ENCODE results near the gene IRX2. TPM values are rescaled to one million over a fixed set of nuclear protein-coding genes. Genes with fewer than 3 reads are reported as not detected.

Gene IRX2
- total RNA-seq, 1 experiment from 2014 or later, result 0.10 TPM

DNA sequence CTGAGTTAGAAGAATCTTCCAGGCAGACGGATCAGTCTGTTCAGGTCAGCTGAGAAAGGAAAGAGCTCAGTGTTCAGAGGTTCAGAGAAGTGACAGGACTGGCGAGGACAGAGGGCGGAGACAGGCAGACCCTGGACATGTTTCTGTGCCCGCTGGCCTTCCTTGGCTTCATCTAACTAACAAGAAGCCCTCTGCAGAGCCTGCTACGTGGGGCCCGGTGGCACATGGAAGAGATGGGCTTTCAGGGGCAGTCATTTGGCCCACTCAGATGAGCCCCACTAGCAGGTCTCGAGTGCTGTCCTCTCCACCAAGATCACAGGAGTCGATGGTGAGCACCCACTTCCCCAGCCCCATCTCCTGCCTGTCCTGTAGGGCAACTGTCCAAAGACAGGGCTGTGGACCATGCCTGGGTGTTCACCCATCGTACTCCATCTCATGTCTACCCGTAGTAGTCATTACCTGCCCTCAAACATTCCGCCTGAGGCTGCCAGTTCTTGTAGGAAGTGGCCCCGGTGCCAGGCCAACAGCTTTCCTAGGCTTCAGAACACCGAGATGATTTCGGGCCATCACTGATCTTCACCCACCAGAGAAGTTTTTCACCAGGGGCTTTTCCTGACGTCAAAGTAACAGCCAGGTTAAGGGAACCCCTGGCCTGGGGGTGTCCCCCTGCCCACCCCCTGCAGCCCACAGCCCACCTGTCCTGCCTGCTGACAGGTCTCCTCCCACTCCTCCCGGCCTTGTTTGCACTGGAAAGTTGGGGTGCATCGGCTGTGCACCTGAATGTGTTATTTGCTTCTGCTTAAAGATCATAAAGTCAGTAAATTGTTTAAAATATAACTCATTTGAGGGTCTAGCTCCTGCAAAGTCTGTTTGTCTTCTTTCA is 14.0 kb downstream of the IRX2 start:
- ATAC-seq, result no peak
- POLR2A ChIA-PET, result no interaction called here
- no peaks in the 10 kb centered on the region for H3K4me1 ChIP-seq (ENCODE audit: control insufficient read depth, insufficient read depth, low read length)
- TF ChIP-seq, protein P1, sequence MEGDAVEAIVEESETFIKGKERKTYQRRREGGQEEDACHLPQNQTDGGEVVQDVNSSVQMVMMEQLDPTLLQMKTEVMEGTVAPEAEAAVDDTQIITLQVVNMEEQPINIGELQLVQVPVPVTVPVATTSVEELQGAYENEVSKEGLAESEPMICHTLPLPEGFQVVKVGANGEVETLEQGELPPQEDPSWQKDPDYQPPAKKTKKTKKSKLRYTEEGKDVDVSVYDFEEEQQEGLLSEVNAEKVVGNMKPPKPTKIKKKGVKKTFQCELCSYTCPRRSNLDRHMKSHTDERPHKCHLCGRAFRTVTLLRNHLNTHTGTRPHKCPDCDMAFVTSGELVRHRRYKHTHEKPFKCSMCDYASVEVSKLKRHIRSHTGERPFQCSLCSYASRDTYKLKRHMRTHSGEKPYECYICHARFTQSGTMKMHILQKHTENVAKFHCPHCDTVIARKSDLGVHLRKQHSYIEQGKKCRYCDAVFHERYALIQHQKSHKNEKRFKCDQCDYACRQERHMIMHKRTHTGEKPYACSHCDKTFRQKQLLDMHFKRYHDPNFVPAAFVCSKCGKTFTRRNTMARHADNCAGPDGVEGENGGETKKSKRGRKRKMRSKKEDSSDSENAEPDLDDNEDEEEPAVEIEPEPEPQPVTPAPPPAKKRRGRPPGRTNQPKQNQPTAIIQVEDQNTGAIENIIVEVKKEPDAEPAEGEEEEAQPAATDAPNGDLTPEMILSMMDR (IDR thresholded peaks at IDR 0.05), result no peak
- TF ChIP-seq TCF7L2 (IDR thresholded peaks at IDR 0.05; ENCODE audit: low read depth, low read length), result no peak
- TF ChIP-seq, protein P2, sequence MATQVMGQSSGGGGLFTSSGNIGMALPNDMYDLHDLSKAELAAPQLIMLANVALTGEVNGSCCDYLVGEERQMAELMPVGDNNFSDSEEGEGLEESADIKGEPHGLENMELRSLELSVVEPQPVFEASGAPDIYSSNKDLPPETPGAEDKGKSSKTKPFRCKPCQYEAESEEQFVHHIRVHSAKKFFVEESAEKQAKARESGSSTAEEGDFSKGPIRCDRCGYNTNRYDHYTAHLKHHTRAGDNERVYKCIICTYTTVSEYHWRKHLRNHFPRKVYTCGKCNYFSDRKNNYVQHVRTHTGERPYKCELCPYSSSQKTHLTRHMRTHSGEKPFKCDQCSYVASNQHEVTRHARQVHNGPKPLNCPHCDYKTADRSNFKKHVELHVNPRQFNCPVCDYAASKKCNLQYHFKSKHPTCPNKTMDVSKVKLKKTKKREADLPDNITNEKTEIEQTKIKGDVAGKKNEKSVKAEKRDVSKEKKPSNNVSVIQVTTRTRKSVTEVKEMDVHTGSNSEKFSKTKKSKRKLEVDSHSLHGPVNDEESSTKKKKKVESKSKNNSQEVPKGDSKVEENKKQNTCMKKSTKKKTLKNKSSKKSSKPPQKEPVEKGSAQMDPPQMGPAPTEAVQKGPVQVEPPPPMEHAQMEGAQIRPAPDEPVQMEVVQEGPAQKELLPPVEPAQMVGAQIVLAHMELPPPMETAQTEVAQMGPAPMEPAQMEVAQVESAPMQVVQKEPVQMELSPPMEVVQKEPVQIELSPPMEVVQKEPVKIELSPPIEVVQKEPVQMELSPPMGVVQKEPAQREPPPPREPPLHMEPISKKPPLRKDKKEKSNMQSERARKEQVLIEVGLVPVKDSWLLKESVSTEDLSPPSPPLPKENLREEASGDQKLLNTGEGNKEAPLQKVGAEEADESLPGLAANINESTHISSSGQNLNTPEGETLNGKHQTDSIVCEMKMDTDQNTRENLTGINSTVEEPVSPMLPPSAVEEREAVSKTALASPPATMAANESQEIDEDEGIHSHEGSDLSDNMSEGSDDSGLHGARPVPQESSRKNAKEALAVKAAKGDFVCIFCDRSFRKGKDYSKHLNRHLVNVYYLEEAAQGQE (IDR thresholded peaks at IDR 0.05; ENCODE audit: insufficient read depth in 1 of 2, low read depth in 2 of 2, low read length in 1 of 2), result no peak
- no peak for TF ChIP-seq SIN3A (IDR thresholded peaks at IDR 0.05; ENCODE audit: borderline replicate concordance, insufficient read depth, low read depth, low read length)
- TF ChIP-seq POLR2AphosphoS5 (IDR thresholded peaks at IDR 0.05; ENCODE audit: low read depth, low read length), result no peak
- BruUV-seq (replicated peaks), result no TSS peak
- no peak for DNase-seq (ENCODE audit: low read depth, low spot score)
- H3K4me3 ChIP-seq (ENCODE audit: low read depth in 2 of 2, low read length in 2 of 2), result no peak overlapping the region
- CTCF ChIA-PET, result no interaction called here
- no peaks in the 10 kb centered on the region for H3K9me3 ChIP-seq (ENCODE audit: control insufficient read depth, insufficient read depth, low read depth, low read length)
- intact Hi-C loops (cut with micrococcal nuclease; ENCODE audit: unreplicated experiment) (no loop called here), in situ Hi-C loops (cut with HindIII; ENCODE audit: low pct_unique_long_range_greater_than_20kb, low sequenced_read_pairs) (no loop called here)
- H3K27me3 ChIP-seq (ENCODE audit: control insufficient read depth, insufficient read depth, low read length), result peaks cover 2% of the 10 kb centered on the region; the same call in 1 of the 2 replicates
- no peak overlapping the region for H3K27ac ChIP-seq (ENCODE audit: low read length)
- H3K36me3 ChIP-seq (ENCODE audit: control insufficient read depth, insufficient read depth, low read length), result no peaks in the 10 kb centered on the region

DNA sequence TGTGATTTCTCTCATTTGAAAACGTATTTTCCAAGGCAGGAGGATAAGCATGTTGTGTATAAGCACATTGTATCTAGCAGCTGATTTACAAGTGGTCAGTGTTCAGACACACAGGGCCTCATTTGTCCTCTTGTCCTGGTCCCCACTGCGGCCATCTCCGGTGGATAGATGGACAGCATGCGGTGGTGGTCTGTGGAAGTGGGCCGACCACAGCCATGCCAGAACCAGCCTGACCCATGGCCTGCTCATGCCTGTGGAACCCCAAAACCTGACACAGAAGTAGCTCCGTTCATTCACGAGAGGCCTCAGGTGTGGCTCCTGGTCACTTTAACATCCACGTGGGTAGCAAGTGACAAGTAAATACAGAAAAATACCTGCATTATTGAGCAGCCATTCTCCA is 14.6 kb downstream of the IRX2 start:
- ATAC-seq, result no peak
- POLR2A ChIA-PET, result no interaction called here
- TF ChIP-seq TCF7L2 (IDR thresholded peaks at IDR 0.05; ENCODE audit: low read depth, low read length), result no peak
- Histone ChIP-seq H3K27ac (ENCODE audit: low read length) (no peak overlapping the region), H3K27me3 (ENCODE audit: control insufficient read depth, insufficient read depth, low read length) (peaks cover 3% of the 10 kb centered on the region; the same call in 1 of the 2 replicates), H3K36me3 (ENCODE audit: control insufficient read depth, insufficient read depth, low read length) (no peaks in the 10 kb centered on the region), H3K4me3 (ENCODE audit: low read depth in 2 of 2, low read length in 2 of 2) (no peak overlapping the region), H3K9me3 (ENCODE audit: control insufficient read depth, insufficient read depth, low read depth, low read length) (no peaks in the 10 kb centered on the region), H3K4me1 (ENCODE audit: control insufficient read depth, insufficient read depth, low read length) (no peaks in the 10 kb centered on the region)
- no peak for DNase-seq (ENCODE audit: low read depth, low spot score)
- intact Hi-C loops (cut with micrococcal nuclease; ENCODE audit: unreplicated experiment), result no loop called here
- CTCF ChIA-PET, result no interaction called here
- in situ Hi-C loops (cut with HindIII; ENCODE audit: low pct_unique_long_range_greater_than_20kb, low sequenced_read_pairs), result no loop called here
- no TSS peak for BruUV-seq (replicated peaks)

DNA sequence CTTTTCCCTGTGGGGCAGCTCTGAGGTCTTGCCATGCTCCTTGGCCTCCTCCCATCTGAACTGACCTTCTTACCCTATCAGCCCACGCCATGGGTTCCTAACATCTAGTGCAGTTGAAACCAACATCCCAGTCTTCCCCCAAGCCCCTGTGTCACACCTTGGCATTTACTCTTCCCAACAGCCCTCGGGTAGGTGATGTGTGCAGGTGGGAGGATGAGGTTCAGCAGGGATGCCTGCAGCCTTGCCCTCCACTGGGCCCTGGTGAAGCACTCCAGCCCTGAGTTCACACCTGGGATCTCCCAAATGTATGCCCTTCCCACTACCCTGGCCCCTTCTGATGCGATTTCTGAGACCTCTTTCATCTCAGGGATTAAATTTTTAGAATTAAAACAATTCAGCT is 15.5 kb downstream of the IRX2 start:
- POLR2A ChIA-PET, result no interaction called here
- no peak for TF ChIP-seq TCF7L2 (IDR thresholded peaks at IDR 0.05; ENCODE audit: low read depth, low read length)
- TF ChIP-seq, protein P2 (IDR thresholded peaks at IDR 0.05; ENCODE audit: insufficient read depth in 1 of 2, low read depth in 2 of 2, low read length in 1 of 2), result no peak
- TF ChIP-seq SIN3A (IDR thresholded peaks at IDR 0.05; ENCODE audit: borderline replicate concordance, insufficient read depth, low read depth, low read length), result no peak
- no peak for TF ChIP-seq POLR2AphosphoS5 (IDR thresholded peaks at IDR 0.05; ENCODE audit: low read depth, low read length)
- TF ChIP-seq, protein P1 (IDR thresholded peaks at IDR 0.05), result no peak
- H3K27ac ChIP-seq (ENCODE audit: low read length), result no peak overlapping the region
- BruUV-seq (replicated peaks), result no TSS peak
- ATAC-seq (no peak), DNase-seq (ENCODE audit: low read depth, low spot score) (no peak)
- no peaks in the 10 kb centered on the region for H3K36me3 ChIP-seq (ENCODE audit: control insufficient read depth, insufficient read depth, low read length)
- no peak overlapping the region for H3K4me3 ChIP-seq (ENCODE audit: low read depth in 2 of 2, low read length in 2 of 2)
- H3K4me1 ChIP-seq (ENCODE audit: control insufficient read depth, insufficient read depth, low read length), result no peaks in the 10 kb centered on the region
- intact Hi-C loops (cut with micrococcal nuclease; ENCODE audit: unreplicated experiment) (no loop called here), in situ Hi-C loops (cut with HindIII; ENCODE audit: low pct_unique_long_range_greater_than_20kb, low sequenced_read_pairs) (no loop called here)
- no peaks in the 10 kb centered on the region for H3K9me3 ChIP-seq (ENCODE audit: control insufficient read depth, insufficient read depth, low read depth, low read length)
- CTCF ChIA-PET, result no interaction called here
- H3K27me3 ChIP-seq (ENCODE audit: control insufficient read depth, insufficient read depth, low read length), result peaks cover 4% of the 10 kb centered on the region; the same call in 1 of the 2 replicates
